Fibroblast of pulmonary artery (primary cell): ENCODE measurements around the gene NCKAP5.
A peak's percentile ranks its signal among the peaks of the same experiment; 100 is the strongest.

Experiments
- DNase-seq: peaks from one replicate; pipeline ENCODE4 v3.0.0-alpha.2; 2010; ENCODE audit warnings: low read depth
- H3K4me3 ChIP-seq: replicated peaks from 2 replicates; pipeline ENCODE4 v1.5.1; 2011; ENCODE audit warnings: low read depth, mild to moderate bottlenecking, control low read depth, low read length, moderate library complexity
- TF ChIP-seq, protein P1 (sequence below): IDR thresholded peaks from 2 replicates; pipeline ENCODE4 v1.5.1; 2011; ENCODE audit warnings: mild to moderate bottlenecking, control low read depth, low read length, inconsistent platforms; ENCODE audit errors: missing control alignments

The NCKAP5 gene

DNA sequence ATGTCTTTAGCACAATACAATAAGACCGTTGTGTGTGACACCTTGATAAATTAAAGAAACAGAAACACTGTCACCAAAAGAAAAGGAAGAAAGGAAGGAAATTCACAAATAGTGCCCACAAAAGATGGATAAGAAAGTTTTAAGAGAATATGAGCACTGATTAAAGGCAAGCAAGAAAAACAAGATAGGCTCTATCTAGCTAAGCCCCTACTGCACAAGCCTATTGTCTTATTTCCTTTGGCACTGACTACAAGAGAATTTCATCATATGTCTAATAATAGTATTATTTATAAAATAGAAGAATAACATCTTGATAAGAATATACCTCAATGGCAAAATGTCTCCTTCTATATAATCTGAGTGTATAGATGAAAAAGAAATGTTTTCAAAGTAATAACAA is 335.7 kb downstream of the NCKAP5 start:
- peak; percentile 11 for DNase-seq
- no peak overlapping the region for H3K4me3 ChIP-seq
- TF ChIP-seq, protein P1, sequence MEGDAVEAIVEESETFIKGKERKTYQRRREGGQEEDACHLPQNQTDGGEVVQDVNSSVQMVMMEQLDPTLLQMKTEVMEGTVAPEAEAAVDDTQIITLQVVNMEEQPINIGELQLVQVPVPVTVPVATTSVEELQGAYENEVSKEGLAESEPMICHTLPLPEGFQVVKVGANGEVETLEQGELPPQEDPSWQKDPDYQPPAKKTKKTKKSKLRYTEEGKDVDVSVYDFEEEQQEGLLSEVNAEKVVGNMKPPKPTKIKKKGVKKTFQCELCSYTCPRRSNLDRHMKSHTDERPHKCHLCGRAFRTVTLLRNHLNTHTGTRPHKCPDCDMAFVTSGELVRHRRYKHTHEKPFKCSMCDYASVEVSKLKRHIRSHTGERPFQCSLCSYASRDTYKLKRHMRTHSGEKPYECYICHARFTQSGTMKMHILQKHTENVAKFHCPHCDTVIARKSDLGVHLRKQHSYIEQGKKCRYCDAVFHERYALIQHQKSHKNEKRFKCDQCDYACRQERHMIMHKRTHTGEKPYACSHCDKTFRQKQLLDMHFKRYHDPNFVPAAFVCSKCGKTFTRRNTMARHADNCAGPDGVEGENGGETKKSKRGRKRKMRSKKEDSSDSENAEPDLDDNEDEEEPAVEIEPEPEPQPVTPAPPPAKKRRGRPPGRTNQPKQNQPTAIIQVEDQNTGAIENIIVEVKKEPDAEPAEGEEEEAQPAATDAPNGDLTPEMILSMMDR = no peak

DNA sequence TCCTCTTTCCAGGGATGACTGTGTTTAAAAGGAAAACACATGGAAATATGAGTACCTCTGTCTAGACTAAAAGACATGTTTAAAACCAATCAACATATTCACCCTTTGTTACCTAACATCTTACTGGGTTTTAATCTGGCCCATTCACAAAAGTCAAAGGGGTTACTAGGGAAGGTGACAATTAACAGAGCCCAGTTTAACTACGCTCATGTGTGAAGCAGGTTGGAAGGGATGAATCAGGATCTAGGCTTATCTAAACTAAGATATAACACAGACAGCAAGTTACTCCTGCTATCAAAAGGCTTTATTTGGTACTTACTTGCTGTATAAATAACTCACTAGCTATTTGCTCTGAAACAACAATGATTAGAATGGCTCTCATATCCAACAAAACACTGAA is 337.0 kb downstream of the NCKAP5 start:
- no peak overlapping the region for H3K4me3 ChIP-seq
- TF ChIP-seq, protein P1 = no peak

GRCh38 chr2:133229974-133230373 is 338.3 kb downstream of the NCKAP5 start:
- H3K4me3 ChIP-seq = no peak overlapping the region
- no peak for DNase-seq
- TF ChIP-seq, protein P1 = no peak

More for the DNA sequence above, 337.0 kb downstream of the NCKAP5 start:
- DNase-seq = no peak

DNA sequence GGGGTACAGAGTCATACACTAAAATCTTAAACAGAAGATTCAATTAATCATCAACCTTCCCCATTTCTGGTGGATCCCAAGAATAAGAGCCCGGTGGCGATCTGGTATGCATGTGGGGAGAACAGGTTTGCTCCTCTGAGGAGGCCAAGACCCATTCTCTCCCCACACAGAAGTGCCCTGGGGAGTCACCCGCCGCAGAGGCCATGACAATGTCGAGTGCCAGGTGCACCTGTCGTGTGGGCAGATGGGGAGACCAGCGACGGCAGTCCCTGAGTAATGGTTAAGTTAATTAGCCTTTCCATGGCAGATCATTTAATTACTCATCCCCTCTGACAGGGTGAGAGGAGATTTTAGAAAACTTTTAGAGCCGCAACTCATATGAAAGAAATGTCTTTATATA is 345.0 kb downstream of the NCKAP5 start:
- TF ChIP-seq, protein P1 = no peak
- H3K4me3 ChIP-seq = no peak overlapping the region
- no peak for DNase-seq

GRCh38 chr2:133221398-133221797 is 346.9 kb downstream of the NCKAP5 start:
- no peak for DNase-seq
- TF ChIP-seq, protein P1 = no peak
- no peak overlapping the region for H3K4me3 ChIP-seq

DNA sequence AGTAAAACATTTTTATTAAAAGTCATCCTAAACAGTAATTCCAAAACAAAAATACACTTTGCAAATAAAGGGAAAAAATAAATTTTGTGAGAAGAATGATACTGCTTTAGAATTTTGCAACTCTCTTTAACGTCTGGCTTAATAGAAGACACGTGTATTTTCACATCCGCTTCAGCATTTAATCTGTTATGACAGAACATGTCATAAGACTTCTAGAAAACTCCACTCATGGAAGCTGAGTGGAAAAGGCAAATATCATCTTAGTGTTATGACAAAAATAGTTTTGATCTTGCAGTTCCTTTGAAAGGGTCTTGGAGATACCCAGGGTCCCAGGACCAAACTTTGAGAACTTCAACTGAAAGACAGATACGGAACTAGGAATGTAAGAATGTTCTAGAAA is 350.1 kb downstream of the NCKAP5 start:
- TF ChIP-seq, protein P1 = no peak
- no peak overlapping the region for H3K4me3 ChIP-seq
- no peak for DNase-seq

DNA sequence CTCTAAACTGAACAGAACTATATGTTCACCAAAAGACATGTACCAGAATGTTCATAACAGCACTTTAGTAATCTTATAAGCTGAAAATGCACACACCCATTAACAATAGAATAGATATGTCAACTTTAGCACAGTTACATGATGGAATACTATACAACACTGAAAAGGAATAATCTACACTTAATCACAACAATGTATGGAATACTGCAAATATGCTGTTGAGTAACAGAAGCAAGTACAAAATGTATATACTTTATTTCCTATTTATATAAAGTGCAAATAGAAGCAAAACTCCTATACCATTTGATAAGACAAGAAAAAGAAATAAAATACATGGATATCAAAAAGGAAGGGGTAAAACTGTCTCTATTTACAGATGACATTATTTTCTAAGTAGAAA is 352.8 kb downstream of the NCKAP5 start:
- TF ChIP-seq, protein P1 = no peak
- no peak overlapping the region for H3K4me3 ChIP-seq
- DNase-seq = no peak
